K562 (cell line): ENCODE results near the gene RNF141. TPM values are rescaled to one million over a fixed set of nuclear protein-coding genes. Genes with fewer than 3 reads are reported as not detected.

Source experiments
- KLF16 ChIP-seq: IDR thresholded peaks from 2 replicates; pipeline ENCODE4 v1.6.1; 2016; ENCODE audit warnings: antibody characterized with exemption
- SMARCA4 ChIP-seq: fragments of 450-650 bp; IDR thresholded peaks from 2 replicates; pipeline ENCODE4 v1.6.1; 2016
- ZKSCAN1 ChIP-seq: fragments of 150-350 bp; IDR thresholded peaks from 2 replicates; pipeline ENCODE4 v1.6.1; 2016; ENCODE audit warnings: low read depth, low read length
- polyA plus RNA-seq, 8 experiments: library from polyadenylated mRNA; depleted of rRNA in 4 of 8; stranded (reverse) in 5 of 8; unstranded in 3 of 8; fragments of >200 nt; fragmentation: Nextera tagmentation in 2 of 8; fragmentation: Illumina TruSeq in 1 of 8; extraction: Ambion mirVana in 2 of 8; extraction: Trizol in 1 of 8; gene quantifications; 2 replicates each; pipeline versions ENCODE4 v1.2.1 to v1.2.3, GENCODE V29; 2011 to 2014; ENCODE audit warnings: inconsistent platforms in 1 of 8, missing spikeins in 1 of 8
- total RNA-seq, 7 experiments: library from RNA; depleted of rRNA in 6 of 7; stranded (reverse); fragments of >200 nt in 6 of 7; fragmentation: Illumina TruSeq in 2 of 7; extraction: Trizol in 2 of 7; gene quantifications; 2 replicates each; pipeline versions ENCODE4 v1.2.1 to v1.2.3, GENCODE V29; 2011 to 2021; ENCODE audit warnings: low replicate concordance in 1 of 7
- TF ChIP-seq, protein P1 (sequence below), 2 experiments: fragments of 450-650 bp; formaldehyde crosslinking in 1 of 2; IDR thresholded peaks; 2 replicates each; pipeline versions ENCODE4 v1.4.0 to v1.6.1; 2014 to 2020; ENCODE audit warnings: mild to moderate bottlenecking in 2 of 2, borderline replicate concordance in 1 of 2, low read depth in 1 of 2
- TF ChIP-seq, protein P2 (sequence below): fragments of 150-350 bp; IDR thresholded peaks from 2 replicates; pipeline ENCODE4 v1.6.1; 2014; ENCODE audit warnings: low read depth, mild to moderate bottlenecking, low read length, borderline replicate concordance

RNF141 gene
- total and polyA plus RNA-seq, 9 of the 15 experiments (the other 6 are each of a cell fraction or from before 2014, with no cell fraction given) = 9.7 to 51.9 (median 18.9) TPM

DNA sequence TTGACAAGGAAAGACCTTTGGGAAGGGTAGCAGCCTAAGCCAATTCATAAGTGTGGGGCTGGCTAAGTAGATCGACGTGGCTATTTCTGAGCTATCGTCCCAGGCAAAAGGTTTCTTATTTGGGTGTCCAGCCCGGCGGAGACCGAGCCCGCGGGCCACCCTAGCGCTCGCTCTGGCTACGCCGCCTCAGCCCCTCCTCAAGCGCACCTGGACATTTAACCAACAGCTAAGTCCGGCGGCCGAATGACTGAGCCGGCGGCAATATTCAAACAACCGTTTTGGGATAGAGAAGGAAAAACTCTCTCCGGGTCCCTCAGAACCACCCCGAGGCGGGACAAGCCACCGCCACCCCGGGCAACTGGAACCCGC is 457 bp downstream of the RNF141 start (continued):
- TF ChIP-seq, protein P1, sequence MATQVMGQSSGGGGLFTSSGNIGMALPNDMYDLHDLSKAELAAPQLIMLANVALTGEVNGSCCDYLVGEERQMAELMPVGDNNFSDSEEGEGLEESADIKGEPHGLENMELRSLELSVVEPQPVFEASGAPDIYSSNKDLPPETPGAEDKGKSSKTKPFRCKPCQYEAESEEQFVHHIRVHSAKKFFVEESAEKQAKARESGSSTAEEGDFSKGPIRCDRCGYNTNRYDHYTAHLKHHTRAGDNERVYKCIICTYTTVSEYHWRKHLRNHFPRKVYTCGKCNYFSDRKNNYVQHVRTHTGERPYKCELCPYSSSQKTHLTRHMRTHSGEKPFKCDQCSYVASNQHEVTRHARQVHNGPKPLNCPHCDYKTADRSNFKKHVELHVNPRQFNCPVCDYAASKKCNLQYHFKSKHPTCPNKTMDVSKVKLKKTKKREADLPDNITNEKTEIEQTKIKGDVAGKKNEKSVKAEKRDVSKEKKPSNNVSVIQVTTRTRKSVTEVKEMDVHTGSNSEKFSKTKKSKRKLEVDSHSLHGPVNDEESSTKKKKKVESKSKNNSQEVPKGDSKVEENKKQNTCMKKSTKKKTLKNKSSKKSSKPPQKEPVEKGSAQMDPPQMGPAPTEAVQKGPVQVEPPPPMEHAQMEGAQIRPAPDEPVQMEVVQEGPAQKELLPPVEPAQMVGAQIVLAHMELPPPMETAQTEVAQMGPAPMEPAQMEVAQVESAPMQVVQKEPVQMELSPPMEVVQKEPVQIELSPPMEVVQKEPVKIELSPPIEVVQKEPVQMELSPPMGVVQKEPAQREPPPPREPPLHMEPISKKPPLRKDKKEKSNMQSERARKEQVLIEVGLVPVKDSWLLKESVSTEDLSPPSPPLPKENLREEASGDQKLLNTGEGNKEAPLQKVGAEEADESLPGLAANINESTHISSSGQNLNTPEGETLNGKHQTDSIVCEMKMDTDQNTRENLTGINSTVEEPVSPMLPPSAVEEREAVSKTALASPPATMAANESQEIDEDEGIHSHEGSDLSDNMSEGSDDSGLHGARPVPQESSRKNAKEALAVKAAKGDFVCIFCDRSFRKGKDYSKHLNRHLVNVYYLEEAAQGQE (IDR thresholded peaks at IDR 0.05; ENCODE audit: borderline replicate concordance) = no peak
- TF ChIP-seq, protein P1 (CRISPR knock-in tag; IDR thresholded peaks at IDR 0.05; ENCODE audit: low read depth) = no peak
- TF ChIP-seq SMARCA4 (no peak), ZKSCAN1 (peak; percentile 1; the same call in 1 of the 2 replicates), KLF16 (no peak)
- TF ChIP-seq, protein P2, sequence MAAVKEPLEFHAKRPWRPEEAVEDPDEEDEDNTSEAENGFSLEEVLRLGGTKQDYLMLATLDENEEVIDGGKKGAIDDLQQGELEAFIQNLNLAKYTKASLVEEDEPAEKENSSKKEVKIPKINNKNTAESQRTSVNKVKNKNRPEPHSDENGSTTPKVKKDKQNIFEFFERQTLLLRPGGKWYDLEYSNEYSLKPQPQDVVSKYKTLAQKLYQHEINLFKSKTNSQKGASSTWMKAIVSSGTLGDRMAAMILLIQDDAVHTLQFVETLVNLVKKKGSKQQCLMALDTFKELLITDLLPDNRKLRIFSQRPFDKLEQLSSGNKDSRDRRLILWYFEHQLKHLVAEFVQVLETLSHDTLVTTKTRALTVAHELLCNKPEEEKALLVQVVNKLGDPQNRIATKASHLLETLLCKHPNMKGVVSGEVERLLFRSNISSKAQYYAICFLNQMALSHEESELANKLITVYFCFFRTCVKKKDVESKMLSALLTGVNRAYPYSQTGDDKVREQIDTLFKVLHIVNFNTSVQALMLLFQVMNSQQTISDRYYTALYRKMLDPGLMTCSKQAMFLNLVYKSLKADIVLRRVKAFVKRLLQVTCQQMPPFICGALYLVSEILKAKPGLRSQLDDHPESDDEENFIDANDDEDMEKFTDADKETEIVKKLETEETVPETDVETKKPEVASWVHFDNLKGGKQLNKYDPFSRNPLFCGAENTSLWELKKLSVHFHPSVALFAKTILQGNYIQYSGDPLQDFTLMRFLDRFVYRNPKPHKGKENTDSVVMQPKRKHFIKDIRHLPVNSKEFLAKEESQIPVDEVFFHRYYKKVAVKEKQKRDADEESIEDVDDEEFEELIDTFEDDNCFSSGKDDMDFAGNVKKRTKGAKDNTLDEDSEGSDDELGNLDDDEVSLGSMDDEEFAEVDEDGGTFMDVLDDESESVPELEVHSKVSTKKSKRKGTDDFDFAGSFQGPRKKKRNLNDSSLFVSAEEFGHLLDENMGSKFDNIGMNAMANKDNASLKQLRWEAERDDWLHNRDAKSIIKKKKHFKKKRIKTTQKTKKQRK = no peak
- TF ChIP-seq, all 486 proteins: peak for 3
